HepG2 (cell line): ENCODE measurements around the gene WNT2B.

Experiments
- CHD2 ChIP-seq: IDR thresholded peaks from 2 replicates; pipeline ENCODE4 v1.6.1; 2011; ENCODE audit warnings: low read depth, low read length, improper control_type of control experiment
- CTCF ChIP-seq: sonication (generic); formaldehyde crosslinking; IDR thresholded peaks from 2 replicates; pipeline ENCODE4 v1.5.0; 2020; ENCODE audit warnings: mild to moderate bottlenecking, missing genetic modification reagents, moderate library complexity
- FOXO1 ChIP-seq: sonication (generic); formaldehyde crosslinking; IDR thresholded peaks from 2 replicates; pipeline ENCODE4 v1.4.0; 2020; ENCODE audit warnings: missing genetic modification reagents
- POLR2AphosphoS5 ChIP-seq: IDR thresholded peaks from 2 replicates; pipeline ENCODE4 v1.6.1; 2012; ENCODE audit warnings: low read depth, low read length
- RFX5 ChIP-seq: IDR thresholded peaks from 2 replicates; pipeline ENCODE4 v1.6.1; 2011; ENCODE audit warnings: low read depth, low read length, improper control_type of control experiment
- SATB2 ChIP-seq: sonication (generic); formaldehyde crosslinking; IDR thresholded peaks from 2 replicates; pipeline ENCODE4 v1.5.0; 2020; ENCODE audit warnings: missing genetic modification reagents
- USF2 ChIP-seq, 2 experiments: sonication (generic) in 1 of 2; formaldehyde crosslinking in 1 of 2; IDR thresholded peaks; 2 replicates each; pipeline versions ENCODE4 v1.5.1 to v1.6.1; 2011 to 2020; ENCODE audit warnings: borderline replicate concordance in 1 of 2, low read depth in 1 of 2, low read length in 1 of 2, mild to moderate bottlenecking in 1 of 2, missing genetic modification reagents in 1 of 2, moderate library complexity in 1 of 2
- ZBTB38 ChIP-seq: sonication (generic); formaldehyde crosslinking; IDR thresholded peaks from 2 replicates; pipeline ENCODE4 v1.5.1; 2020; ENCODE audit warnings: mild to moderate bottlenecking, missing genetic modification reagents
- ZBTB39 ChIP-seq: sonication (generic); formaldehyde crosslinking; IDR thresholded peaks from 2 replicates; pipeline ENCODE4 v1.5.0; 2020; ENCODE audit warnings: missing genetic modification reagents
- ZNF224 ChIP-seq: sonication (generic); formaldehyde crosslinking; IDR thresholded peaks from 2 replicates; pipeline ENCODE4 v1.5.0; 2020; ENCODE audit warnings: mild to moderate bottlenecking, missing genetic modification reagents
- ZNF629 ChIP-seq: sonication (generic); formaldehyde crosslinking; conservative IDR thresholded peaks from 2 replicates; pipeline ENCODE4 v1.5.0; 2020; ENCODE audit warnings: missing genetic modification reagents

- TF ChIP-seq RFX5 (no peak), USF2 (IDR thresholded peaks at IDR 0.05; ENCODE audit: low read depth, low read length) (no peak), USF2 (CRISPR knock-in tag; IDR thresholded peaks at IDR 0.05; ENCODE audit: borderline replicate concordance) (no peak), CHD2 (no peak), CTCF (CRISPR knock-in tag) (no peak), ZBTB38 (no peak), FOXO1 (CRISPR knock-in tag) (no peak), ZNF629 (CRISPR knock-in tag) (no peak), SATB2 (CRISPR knock-in tag) (no peak), POLR2AphosphoS5 (no peak), ZBTB39 (no peak), ZNF224 (CRISPR knock-in tag) (no peak)
Measured at GRCh38 chr1:112507921-112508277, 866 bp upstream of the WNT2B start.
